C1 segment of cervical spinal cord (tissue), 14 donors: ENCODE data around the gene CSPG4.
"Not testable (repeated sequence)": the region's sequence is repeated elsewhere in the genome, so short reads cannot be mapped to it uniquely, and the experiment has no call there.

ENCODE experiments used
- DNase-seq, 14 donors: peaks; one replicate each; lab custom pipeline; 2025; lab: John Stamatoyannopoulos, UW

CSPG4 gene, protein sequence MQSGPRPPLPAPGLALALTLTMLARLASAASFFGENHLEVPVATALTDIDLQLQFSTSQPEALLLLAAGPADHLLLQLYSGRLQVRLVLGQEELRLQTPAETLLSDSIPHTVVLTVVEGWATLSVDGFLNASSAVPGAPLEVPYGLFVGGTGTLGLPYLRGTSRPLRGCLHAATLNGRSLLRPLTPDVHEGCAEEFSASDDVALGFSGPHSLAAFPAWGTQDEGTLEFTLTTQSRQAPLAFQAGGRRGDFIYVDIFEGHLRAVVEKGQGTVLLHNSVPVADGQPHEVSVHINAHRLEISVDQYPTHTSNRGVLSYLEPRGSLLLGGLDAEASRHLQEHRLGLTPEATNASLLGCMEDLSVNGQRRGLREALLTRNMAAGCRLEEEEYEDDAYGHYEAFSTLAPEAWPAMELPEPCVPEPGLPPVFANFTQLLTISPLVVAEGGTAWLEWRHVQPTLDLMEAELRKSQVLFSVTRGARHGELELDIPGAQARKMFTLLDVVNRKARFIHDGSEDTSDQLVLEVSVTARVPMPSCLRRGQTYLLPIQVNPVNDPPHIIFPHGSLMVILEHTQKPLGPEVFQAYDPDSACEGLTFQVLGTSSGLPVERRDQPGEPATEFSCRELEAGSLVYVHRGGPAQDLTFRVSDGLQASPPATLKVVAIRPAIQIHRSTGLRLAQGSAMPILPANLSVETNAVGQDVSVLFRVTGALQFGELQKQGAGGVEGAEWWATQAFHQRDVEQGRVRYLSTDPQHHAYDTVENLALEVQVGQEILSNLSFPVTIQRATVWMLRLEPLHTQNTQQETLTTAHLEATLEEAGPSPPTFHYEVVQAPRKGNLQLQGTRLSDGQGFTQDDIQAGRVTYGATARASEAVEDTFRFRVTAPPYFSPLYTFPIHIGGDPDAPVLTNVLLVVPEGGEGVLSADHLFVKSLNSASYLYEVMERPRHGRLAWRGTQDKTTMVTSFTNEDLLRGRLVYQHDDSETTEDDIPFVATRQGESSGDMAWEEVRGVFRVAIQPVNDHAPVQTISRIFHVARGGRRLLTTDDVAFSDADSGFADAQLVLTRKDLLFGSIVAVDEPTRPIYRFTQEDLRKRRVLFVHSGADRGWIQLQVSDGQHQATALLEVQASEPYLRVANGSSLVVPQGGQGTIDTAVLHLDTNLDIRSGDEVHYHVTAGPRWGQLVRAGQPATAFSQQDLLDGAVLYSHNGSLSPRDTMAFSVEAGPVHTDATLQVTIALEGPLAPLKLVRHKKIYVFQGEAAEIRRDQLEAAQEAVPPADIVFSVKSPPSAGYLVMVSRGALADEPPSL (N-terminal part only)

DNA sequence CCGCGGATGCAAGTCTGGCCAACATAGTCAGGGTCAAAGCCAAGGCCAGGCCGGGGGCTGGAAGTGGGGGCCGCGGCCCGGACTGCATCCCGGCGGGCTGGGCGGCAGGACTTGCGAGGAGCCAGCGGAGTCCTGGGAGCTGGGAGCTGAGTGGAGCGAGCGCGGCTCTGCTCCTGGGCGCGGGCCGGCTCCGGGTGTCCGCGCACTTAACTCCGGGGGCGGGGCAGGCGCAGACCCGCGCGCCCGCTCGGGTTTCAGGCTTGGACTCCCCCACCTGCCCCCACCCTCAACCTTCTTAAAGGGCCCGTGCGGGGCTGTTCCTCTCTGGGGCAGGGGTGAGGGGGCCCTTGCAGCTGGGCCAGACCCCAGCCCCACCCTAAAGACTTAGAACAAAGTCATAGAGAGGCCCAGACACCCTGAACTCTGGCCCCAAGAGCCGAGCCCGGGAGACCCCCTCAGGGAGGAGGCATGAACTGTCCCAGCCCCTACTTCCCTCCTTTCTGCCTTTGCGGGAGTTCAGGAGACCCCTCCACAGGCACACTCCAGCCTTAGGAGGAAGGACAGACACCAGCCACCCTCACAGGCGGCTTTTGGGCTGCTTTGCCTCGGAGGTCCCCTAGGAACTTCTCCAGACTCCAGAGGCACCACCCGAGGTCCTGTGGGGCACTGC, at the start of gene CSPG4:
CSPG4 (minus strand) TSS at position 181 of the 670 bp plus-strand sequence; CDS start at position 88, 93 bp downstream.
- peak in 1 of 14 donors; percentile 25 for DNase-seq

DNA sequence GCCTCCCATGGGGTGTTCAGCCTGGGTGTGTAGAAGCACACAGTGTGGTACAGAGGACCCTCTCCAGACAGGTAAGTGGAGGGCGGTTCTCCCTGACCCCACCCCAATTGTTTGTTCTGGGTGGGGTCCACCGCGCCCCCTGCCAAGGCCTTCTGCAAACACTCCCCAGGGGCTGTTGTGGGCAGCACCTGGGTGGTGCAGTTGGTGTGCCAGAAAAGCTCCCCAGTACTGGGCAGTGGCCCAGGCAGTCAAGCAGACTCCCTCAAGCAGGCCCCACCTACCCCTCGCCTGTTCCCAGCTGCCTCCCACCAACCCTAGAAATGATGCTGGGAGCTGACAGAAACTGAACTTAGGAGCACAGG, 49.7 kb upstream of the CSPG4 start:
- not testable (repeated sequence) for DNase-seq

DNA sequence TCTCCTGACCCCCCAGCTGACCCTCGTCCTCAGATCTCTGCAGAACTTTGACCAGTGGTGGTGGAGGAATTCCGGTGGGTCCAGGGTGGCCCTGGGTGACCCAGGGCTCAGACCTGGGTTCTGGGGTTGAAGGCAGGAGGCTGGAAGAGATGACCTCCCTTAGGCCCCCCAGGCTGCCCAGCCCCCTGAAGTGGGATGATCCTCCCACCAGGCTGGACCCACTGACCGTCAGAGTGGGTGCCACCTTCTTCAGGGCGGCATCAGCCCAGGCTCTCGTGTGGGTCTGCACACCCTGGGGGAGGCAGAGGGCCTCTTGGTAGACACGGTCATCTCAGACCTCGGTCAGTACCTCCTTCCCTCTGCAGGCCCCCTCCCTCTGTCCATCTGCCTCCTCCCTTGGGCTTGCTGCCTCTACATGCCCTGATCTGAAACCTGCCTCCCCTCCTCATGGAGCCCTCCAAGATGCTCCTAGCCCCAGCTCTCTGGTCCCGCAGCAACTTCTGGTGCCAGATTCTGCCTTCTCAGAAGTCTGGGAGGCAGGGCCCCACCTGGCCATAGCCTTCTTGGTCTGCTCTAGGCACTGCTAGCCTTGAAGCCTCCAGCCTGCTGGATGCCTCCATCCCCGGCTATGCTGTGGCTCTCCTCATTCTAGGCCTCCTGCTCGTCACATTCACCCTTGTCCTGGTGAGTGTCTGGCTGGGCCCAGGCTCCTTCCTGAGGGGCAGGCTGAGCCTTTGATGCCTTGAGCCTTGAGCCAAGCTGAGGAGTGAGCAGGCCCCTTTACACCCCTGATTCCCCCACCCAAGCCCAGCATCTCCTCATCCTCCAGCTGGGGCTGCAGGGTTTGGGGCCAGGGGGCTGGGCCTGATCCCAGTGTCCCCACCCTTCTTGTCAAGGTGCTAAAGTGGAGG, 49.1 kb upstream of the CSPG4 start:
- no peak for DNase-seq

DNA sequence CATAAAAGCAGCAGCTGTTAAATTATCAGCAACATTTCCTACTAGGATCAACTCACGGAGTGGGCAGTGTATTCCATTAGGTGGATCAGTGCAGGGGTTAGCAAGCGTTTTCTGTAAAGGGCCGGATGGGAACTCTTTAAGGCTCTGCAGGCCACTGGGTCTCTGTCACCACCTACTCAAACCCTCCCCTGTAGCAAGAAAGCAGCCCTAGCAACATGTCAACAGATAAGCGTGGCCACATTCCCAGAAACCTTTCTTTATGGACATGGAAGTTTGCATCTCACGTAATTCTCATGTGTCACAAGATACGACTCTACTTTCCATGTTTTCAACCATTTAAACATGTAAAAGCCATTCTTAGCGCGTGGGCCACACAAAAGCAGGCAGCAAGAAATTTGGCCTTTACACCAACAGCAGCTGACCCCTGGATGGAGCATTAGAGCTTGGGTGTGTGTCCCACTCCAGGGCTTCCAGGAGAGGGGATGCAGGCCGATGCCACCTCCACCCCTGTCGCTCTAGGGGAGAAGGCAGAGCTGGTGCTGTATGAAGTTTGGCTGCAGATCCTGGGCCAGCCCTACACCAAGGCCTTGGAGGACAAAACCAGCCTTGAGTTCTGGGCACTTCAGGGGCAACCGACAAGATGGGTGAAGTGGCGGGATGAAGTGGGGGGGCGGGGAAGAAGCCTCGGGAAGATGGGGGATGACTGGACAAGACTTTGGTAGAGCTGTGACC, 48.2 kb upstream of the CSPG4 start:
- no peak for DNase-seq

DNA sequence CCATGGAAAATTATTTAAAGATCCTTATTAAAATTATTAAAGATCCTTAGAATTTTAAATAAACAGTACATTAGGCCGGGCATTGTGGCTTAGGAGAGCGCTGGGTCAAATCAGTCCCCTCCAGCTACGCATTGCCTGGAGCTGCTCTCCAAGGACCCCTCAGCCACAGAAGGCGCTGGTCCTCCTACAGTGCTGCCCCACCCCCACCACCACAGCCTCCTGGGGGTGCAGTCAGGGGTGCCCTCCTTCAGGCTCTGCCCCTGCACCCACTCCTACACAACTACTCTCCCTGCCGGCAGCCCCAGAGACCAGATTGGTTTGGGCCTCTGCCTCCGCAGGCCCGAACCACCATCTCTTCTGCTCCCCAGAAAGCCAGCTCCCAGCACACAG, 47.5 kb upstream of the CSPG4 start:
- DNase-seq: not testable (repeated sequence)

DNA sequence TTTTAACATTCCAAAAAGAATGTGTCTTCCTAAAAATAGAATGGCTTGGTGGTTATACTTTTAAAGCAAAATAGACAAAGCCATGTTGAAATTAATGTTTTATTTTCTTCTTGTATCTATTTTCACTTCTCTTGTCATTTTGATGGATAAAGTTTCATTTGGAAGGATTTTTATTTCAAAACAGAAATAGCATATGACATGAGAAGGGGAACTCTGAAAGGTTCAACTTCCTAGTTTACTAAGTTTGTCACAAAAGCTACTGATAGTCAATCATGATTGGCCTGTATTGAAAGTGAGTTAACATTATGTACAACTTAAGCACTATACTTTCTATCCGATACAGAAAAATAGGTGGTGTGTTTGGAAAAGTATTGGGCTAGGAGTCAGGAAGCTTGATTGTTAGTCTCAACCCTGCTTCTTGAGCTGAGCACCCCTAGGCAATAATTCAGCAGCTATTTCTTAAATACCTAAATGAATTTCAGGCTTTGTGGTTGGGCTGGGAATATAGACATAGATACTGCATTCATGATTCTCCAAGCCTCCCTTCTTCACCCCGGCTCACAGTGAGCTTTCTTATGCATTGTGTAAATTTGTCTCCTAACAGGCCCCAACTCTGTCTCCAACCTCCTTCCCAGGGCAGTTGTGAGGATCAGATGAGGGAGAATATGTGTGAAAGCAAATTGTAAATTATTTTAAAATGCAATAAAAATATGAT, 46.9 kb upstream of the CSPG4 start:
- DNase-seq: no peak

DNA sequence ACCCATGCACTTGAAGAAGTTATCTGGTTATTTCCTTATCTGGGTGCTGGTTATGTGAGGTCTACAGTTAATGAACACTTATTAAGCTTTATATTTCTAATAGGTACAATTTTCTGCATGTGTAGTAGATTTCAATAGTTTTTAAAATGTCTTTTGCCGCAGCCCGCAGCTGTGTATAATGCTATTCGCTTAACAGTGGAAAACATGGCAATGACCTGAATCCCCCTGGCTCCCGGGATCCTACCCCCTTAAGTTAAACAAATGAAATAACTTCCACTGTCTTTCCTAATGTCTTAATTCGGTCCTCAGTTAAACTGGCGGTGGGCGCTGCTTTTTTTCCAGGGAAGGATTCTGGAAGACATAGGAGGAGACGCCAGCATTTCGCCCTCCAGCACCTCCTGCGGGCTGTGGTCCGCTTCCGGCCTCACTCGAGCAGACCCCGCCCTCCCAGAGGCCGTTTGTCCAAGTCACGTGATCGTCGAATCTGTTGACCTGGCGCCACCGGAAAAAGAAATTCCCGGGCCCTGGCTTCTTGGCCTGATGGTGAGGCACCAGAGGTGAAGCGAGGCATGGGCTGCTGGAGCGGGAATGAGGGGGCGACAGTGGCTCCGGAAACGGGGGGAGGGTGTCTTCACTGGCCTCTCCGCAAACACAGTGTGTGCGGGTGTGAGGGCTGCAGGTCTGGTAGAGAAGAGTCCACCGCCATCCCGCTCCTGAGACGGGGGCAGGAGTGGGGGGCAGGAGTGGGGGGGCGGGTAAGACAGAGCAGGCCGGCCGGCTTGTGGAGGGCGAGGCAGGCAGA, 45.6 kb upstream of the CSPG4 start:
- DNase-seq: peak; percentile 37 to 89 (median 80)

DNA sequence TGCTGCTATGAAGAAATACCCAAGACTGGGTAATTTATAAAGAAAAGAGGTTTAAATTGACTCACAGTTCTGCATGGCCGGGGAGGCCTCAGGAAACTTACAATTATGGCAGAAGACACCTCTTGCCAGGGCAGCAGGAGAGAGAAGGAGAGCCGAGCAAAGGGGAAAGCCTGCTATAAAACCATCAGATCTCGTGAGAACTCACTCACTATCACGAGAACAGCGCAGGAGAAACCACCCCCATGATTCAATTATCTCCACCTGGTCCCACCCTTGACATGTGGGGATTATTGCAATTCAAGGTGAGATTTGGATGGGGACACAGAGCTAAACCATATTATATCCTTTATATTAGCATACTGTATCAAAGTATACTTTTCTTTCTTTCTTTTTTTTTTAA, 42.2 kb upstream of the CSPG4 start:
- DNase-seq: not testable (repeated sequence)

DNA sequence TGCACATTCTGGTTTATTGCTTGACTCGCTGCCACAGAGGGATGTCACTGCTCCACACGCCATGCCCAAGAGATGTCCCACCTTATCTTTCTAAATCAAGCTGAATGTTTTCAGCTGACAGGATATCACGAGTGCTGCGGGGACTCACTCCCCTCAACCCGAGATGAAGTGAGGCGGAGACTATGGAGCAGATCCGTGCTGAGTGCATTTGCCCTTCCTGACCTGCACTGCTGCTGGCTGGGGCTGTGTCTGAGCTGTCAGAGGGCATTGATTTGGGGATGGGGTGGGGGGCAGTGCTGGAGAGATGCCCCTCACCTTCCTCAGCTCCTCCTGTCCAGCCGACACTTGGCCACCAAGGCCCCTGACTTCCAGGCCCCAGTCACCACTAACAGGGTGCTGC, 40.5 kb upstream of the CSPG4 start:
- no peak for DNase-seq

DNA sequence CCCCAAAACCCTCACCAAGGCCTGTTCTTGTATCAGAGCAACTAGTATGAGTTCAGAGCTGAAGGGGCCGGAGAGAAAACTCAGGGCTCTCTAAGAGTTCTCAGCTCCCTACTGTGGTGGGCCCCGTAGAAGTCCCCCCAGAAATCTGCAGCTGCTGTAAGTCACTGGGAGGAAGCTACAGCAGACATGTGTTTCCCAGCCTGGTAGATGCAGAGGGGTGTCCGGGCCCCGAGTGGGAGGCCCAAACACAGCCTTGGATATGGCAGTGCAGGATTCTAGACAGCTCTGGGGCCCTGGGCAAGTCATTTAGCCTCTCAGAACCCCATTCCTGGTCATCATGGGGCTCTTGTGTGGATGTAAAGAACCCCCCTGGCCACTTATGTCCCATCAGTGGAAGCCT, 39.2 kb upstream of the CSPG4 start:
- DNase-seq: no peak

DNA sequence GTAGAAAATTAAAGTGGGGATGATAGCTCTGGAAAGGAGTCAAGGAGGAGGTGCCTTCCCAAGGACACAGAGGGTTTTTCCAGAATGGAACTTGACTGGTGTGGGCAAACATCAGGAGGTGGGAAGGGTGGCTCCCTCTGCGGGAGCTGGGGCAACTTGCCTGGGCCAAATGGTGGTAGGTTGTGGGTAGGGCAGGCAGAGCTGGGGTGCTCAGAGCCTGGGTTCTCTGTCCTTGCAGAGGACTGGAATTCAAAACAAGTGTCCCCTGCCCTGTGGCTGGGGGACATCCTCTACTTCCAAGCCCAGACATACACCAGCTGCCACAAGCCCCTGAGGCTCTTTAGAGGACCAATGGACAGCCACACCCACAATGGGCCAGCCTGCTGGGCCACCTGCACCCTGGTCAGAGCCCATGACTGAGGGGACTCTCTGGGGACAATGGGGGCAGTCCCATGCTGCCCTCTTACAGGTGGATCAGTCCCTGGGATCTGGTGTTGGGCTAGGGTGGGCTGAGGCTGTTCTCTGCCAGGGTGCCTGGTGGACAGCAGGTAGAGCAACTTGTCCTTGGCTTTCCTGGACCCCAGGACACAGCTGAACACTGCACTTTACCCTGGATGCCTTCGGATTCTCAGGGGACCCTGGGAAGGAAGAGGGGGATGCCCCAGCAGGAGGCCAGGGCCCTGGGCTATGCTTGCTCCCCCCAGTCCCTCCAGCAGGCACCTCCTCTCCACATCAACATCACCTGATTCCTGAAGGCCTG, 38.6 kb upstream of the CSPG4 start:
- no peak for DNase-seq

DNA sequence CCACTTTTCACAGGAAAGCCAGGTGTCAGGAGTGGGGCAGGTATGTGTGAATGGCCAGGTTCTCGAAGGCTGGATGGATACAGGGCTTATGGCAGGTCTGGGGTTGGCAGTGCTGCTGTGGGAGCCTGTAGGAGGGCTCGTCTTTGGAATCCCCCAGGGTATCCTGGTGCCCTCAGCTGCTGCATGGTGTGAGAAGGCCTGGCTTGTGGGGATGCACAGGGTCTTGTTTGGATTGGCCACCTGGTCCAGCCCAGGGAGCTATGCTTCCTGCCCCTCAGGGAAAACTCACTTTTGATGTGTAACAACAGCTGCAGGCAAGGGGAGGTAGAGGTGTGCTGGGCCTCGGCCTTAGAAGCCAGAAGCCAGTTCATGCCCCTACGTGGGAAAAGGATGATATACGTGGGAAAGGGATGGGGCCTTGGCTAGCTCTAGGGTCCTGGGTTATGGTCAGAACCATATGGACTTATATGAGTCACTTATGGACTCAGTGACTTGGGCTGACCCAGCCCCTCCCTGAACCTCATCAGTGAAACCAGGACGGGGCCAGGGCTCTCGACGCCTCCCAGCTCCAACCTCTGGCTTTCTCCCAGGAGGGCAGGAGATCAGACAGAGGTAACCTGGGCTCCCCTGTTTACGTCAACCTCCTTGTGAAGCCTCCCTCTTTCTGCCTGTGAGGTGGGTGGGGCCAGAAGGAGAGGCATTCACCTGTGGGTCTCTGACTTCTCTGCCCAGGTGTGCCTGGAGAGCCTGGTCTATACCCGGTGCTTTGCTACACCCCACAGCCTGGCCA, 37.8 kb upstream of the CSPG4 start:
- no peak for DNase-seq

DNA sequence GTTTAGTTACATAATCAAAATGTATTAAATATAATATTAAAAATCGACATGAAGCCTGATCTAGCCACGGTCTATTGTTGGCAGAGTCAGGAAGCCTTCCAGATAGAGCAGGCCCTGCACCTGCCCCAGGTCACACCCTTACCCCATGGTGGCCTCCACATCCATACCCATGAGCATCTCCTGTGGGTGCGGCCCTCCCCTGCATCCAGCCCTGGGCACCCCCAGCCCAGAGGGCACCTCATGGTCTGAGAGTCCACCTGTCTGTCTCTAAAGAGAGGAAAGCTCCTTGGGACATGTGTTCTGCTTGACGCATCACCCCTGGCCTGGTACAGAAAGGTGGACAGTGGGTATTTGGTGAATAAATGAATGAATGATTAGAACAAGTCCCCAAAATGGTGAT, 37.2 kb upstream of the CSPG4 start:
- DNase-seq: no peak

DNA sequence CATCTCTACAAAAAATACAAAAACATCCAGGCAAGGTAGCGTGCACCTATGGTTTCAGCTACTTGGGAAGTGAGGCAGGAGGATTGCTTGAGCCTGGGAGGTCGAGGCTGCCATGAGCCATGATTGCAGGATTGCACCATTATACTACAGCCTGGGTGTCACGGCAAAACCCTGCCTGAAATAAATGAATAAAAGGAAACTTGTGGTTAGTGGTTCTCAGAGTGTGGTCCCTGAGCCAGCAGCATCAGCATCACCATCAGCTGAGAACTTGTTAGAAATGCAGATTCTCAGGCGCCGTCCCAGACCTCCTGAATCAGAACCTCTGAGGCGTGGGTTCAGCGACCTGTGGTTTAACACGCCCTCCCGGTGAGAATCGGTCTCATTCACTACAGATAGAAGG, 36.2 kb upstream of the CSPG4 start:
- DNase-seq: not testable (repeated sequence)

DNA sequence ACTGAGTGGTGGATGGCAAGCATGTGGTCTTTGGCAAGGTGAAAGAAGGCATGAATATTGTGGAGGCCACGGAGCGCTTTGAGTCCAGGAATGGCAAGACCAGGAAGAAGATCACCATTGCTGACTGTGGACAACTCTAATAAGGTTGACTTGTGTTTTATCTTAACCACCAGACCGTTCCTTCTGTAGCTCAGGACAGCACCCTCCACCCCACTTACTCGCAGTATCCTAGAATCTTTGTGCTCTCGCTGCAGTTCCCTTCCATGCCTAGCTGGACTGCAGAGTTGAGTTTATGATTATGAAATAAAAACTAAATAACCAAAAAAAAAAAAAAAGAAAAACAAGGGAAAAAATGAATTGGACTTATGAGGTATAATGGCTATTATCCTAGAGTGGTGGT, 34.5 kb upstream of the CSPG4 start:
- not testable (repeated sequence) for DNase-seq

DNA sequence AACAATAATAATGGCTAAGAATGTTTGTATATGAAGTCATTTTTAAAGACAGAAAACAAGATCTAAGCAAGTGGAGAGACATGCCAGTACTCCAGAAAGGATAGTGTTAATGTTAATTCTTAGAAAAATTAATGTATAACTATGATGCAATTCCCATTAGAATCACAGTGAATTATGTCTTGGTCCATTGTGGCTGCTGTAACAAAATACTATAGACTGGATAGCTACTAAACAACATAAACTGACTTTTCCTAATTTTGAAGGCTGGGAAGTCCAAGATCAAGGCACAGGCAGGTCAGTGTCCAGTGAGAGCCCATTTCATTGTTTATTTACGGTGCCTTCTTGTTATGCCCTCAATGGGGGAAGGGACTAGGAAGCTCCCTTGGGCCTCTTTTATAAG, 32.7 kb upstream of the CSPG4 start:
- no peak for DNase-seq
